Peyer's patch (tissue), 4 donors: Measurements from ENCODE around the gene ZG16.

ENCODE experiments used
- CTCF ChIP-seq, 6 experiments: fragments of 450-650 bp in 4 of 6; fragments of 200-600 bp in 2 of 6; sonication (generic) in 1 of 6; IDR thresholded peaks; one replicate each; pipeline ENCODE4 v1.5.1; 2017 to 2019; ENCODE audit warnings: antibody characterized with exemption in 6 of 6, mild to moderate bottlenecking in 3 of 6, moderate library complexity in 1 of 6
- POLR2A ChIP-seq, 2 donors: fragments of 450-650 bp; IDR thresholded peaks; one replicate each; pipeline ENCODE4 v1.5.1; 2017; ENCODE audit warnings: antibody characterized with exemption in 2 of 2, mild to moderate bottlenecking in 2 of 2, moderate library complexity in 2 of 2

- TF ChIP-seq CTCF (IDR thresholded peaks at IDR 0.05) (no peak), POLR2A (IDR thresholded peaks at IDR 0.05) (no peak)
These were observed 34.9 kb downstream of the ZG16 start for GRCh38 chr16:29812754-29813643.
